ENCODE results near the gene POU3F2. TPM values are rescaled to one million over a fixed set of nuclear protein-coding genes. Genes with fewer than 3 reads are reported as not detected.

The POU3F2 gene
- total RNA-seq, 1 donor from 2014 or later = 0.05 TPM

DNA sequence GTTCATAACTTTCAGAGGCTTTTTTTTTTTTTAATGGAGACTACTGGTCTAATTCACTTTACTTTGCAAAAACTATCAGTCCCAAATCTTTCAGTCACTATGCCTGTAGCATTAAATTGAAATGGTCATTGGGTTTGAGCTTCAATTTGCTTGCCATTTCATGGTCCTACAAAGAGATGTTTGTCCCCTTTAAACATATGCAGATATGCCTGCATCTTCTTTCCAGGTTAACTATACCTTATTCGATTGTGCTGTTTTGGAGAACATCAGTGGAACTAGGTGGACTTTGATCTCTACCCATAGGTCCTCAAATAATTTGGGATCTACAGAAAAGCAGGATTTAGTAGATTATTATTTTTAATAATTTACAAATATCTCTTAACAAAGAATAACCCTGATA is 4.6 kb downstream of the POU3F2 start:
- H3K4me3 Mint-ChIP-seq (ENCODE audit: unreplicated experiment) = no peak overlapping the region
- H3K27me3 Mint-ChIP-seq (ENCODE audit: low read depth) = peaks cover 71% of the 10 kb centered on the region
- DNase-seq (ENCODE audit: low spot score) = no peak
- H3K27ac Mint-ChIP-seq (ENCODE audit: unreplicated experiment) = no peak overlapping the region
- no peaks in the 10 kb centered on the region for H3K9me3 Mint-ChIP-seq (ENCODE audit: low read depth)
- TF ChIP-seq, protein P1, sequence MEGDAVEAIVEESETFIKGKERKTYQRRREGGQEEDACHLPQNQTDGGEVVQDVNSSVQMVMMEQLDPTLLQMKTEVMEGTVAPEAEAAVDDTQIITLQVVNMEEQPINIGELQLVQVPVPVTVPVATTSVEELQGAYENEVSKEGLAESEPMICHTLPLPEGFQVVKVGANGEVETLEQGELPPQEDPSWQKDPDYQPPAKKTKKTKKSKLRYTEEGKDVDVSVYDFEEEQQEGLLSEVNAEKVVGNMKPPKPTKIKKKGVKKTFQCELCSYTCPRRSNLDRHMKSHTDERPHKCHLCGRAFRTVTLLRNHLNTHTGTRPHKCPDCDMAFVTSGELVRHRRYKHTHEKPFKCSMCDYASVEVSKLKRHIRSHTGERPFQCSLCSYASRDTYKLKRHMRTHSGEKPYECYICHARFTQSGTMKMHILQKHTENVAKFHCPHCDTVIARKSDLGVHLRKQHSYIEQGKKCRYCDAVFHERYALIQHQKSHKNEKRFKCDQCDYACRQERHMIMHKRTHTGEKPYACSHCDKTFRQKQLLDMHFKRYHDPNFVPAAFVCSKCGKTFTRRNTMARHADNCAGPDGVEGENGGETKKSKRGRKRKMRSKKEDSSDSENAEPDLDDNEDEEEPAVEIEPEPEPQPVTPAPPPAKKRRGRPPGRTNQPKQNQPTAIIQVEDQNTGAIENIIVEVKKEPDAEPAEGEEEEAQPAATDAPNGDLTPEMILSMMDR (IDR thresholded peaks at IDR 0.05) = no peak
- H3K4me1 Mint-ChIP-seq (ENCODE audit: low read depth) = peaks cover 11% of the 10 kb centered on the region
- no peaks in the 10 kb centered on the region for H3K36me3 Mint-ChIP-seq (ENCODE audit: low read depth)

DNA sequence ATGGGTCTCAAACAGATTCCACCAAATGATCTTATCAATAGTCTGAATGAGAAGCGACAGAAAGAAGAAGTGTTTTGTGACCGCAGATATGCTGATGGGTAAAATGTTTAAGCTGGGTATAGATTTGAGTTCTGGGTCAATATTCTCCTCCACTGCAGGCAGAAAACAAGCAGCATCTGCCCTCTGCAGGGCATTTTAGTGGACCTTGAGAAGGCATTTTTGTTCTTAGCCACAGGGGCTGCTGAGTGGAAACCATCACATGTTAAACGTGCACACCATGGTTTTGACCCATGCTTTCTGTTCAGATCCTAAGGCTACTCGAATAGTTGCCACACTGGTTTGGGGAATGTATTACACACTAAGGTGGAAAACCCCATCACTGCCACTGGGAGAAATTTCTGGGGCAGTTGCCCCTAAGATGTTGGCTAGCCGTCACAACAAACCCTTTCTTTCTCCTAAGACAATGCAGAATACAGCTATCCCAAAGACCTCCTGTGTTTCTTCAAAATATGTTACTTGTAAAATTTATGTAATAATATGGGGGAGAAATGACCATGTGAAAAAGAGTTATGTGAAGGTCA is 5.5 kb downstream of the POU3F2 start:
- Mint-ChIP-seq H3K27ac (ENCODE audit: unreplicated experiment) (no peak overlapping the region), H3K4me3 (ENCODE audit: unreplicated experiment) (no peak overlapping the region), H3K9me3 (ENCODE audit: low read depth) (no peaks in the 10 kb centered on the region), H3K36me3 (ENCODE audit: low read depth) (no peaks in the 10 kb centered on the region), H3K27me3 (ENCODE audit: low read depth) (peaks cover 80% of the 10 kb centered on the region), H3K4me1 (ENCODE audit: low read depth) (peaks cover 10% of the 10 kb centered on the region)
- no peak for DNase-seq (ENCODE audit: low spot score)
- TF ChIP-seq, protein P1 (IDR thresholded peaks at IDR 0.05) = peak; percentile 77

DNA sequence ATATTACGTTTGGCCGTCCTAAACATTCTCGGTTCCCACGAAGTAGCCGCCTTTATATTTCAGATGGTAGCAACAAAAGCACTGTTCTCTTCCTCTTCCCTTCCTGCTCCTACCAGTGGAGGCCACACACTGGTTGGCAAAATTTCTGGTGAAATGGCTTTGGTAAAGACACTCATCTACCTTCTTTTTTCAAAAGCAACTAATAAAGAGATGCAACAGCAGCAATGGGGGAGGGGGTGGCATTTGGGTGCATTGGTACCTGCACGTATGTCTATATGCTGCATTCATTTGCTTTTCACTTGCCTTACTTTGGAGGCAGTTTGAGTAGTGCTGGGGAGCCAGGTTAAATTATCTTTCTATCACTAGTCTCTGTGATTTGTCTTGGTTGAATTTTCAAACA is 6.0 kb downstream of the POU3F2 start:
- Mint-ChIP-seq H3K4me1 (ENCODE audit: low read depth) (peaks cover 12% of the 10 kb centered on the region), H3K36me3 (ENCODE audit: low read depth) (no peaks in the 10 kb centered on the region), H3K4me3 (ENCODE audit: unreplicated experiment) (no peak overlapping the region), H3K9me3 (ENCODE audit: low read depth) (no peaks in the 10 kb centered on the region), H3K27ac (ENCODE audit: unreplicated experiment) (no peak overlapping the region), H3K27me3 (ENCODE audit: low read depth) (peaks cover 81% of the 10 kb centered on the region)
- no peak for DNase-seq (ENCODE audit: low spot score)
- TF ChIP-seq, protein P1 (IDR thresholded peaks at IDR 0.05) = no peak

DNA sequence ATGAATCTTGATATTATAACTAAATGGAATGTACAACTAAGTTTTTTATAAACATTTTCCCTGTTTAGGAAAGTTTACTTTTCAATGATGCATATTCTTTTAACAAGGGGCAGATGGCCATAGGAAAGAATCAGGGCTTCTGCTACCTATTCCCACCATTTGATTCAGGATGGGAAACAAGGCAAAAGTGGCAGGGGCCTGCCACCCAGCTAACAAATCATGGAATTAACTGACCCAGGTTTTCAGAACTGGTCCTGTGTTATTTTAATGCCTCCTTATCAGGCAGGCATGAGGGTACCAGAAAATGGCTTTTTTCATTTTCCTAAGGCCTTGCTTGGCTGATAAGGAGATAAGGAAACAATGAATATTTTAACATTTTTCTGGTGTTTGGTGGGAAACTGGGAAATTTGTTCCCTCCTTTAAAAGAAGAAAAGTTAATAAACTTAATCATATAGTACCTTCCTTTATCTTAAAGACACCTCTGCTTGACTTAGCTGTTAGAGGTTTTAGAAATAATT is 6.7 kb downstream of the POU3F2 start:
- Mint-ChIP-seq H3K4me1 (ENCODE audit: low read depth) (peaks cover 14% of the 10 kb centered on the region), H3K4me3 (ENCODE audit: unreplicated experiment) (no peak overlapping the region), H3K27me3 (ENCODE audit: low read depth) (peaks cover 83% of the 10 kb centered on the region), H3K9me3 (ENCODE audit: low read depth) (no peaks in the 10 kb centered on the region), H3K27ac (ENCODE audit: unreplicated experiment) (no peak overlapping the region), H3K36me3 (ENCODE audit: low read depth) (no peaks in the 10 kb centered on the region)
- no peak for DNase-seq (ENCODE audit: low spot score)
- TF ChIP-seq, protein P1 (IDR thresholded peaks at IDR 0.05) = no peak

DNA sequence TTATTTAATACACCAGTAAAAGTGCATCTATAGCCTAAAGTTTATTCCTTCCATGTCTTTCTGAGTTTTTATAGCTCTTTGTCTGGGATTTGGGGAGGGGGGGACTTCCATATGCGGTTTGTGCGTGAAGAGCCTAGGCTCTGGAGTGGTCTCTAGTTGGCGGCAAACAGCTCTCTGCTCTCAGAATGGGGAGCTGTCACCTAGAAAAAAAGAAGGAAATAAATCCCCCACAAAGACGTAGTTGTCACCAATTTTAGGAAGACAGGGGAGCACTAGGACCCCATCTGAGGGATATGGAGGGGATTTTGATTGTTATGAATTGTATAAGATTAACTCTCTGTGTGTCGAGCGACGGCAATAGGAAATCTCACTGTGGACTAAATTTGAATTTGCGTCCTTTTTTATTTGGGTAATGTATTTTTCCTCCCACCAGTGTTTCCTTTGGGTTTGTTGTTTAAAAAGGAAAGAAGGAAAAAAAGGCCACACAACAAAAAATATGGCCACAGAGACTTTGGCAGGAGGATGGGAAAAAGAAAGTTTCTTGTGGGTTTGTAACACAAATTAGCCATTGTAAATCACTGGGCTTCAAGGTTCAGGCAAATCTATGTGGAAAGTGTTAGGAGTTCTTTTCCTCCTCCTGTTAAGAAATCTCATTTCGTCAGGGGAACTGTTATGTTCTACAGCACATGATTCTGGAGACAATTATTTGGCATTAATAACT is 7.4 kb downstream of the POU3F2 start:
- no peak for DNase-seq (ENCODE audit: low spot score)

More for the DNA sequence above, 7.4 kb downstream of the POU3F2 start:
- Mint-ChIP-seq H3K4me3 (ENCODE audit: unreplicated experiment) (no peak overlapping the region), H3K9me3 (ENCODE audit: low read depth) (no peaks in the 10 kb centered on the region), H3K36me3 (ENCODE audit: low read depth) (no peaks in the 10 kb centered on the region), H3K4me1 (ENCODE audit: low read depth) (peaks cover 14% of the 10 kb centered on the region), H3K27ac (ENCODE audit: unreplicated experiment) (no peak overlapping the region), H3K27me3 (ENCODE audit: low read depth) (peaks cover 80% of the 10 kb centered on the region)
- TF ChIP-seq, protein P1 (IDR thresholded peaks at IDR 0.05) = no peak
